GM18951 (cell line): ENCODE measurements around the gene TMEM150B.

Experiments used
- POLR2A ChIP-seq: IDR thresholded peaks from 4 replicates; pipeline ENCODE4 v1.6.1; 2011; ENCODE audit warnings: mild to moderate bottlenecking; ENCODE audit not compliant: insufficient read length, insufficient read depth; ENCODE audit errors: extremely low read depth
- in situ Hi-C: fragments of 300-500 bp; cut with MboI; formaldehyde crosslinking; loops from one replicate; pipeline ENCODE4 v1.12.0; 2022; ENCODE audit warnings: low sequenced_read_pairs, mixed read lengths, inconsistent platforms; ENCODE audit not compliant: unreplicated experiment

TMEM150B gene

DNA sequence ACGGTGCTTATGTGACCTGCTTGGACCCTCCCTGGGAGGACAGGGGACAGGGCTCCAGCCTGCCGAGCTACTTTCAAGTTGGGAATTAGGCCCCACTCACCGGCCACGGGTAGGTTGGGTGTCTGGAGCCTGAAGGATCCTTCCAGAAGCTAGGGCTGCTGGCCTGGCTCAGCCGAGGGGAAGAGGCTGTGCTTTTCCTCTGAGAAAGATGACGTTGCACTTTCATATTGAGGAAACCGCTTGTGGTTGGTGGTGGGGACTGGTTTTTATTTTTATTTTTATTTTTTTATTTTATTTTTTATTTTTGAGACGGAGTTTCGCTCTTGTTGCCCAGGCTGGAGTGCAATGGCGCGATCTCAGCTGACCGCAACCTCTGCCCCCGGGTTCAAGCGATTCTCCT is at the start of gene TMEM150B:
TMEM150B (minus strand) TSS at position 170 of the 400 bp plus-strand sequence. CDS start 4,305 bp downstream, outside the sequence.
- in situ Hi-C loops, result no loop called here

GRCh38 chr19:55373993-55374757 is 49.0 kb upstream of the TMEM150B start:
- TF ChIP-seq POLR2A, result no peak
- in situ Hi-C loops, result no loop called here

More for the DNA sequence above, at the start of gene TMEM150B:
- TF ChIP-seq POLR2A, result no peak

- no peak for TF ChIP-seq POLR2A
Observed at GRCh38 chr19:55373306-55373992, 48.3 kb upstream of the TMEM150B start.

GRCh38 chr19:55372316-55373081 is 47.4 kb upstream of the TMEM150B start:
- in situ Hi-C loops, result no loop called here
- TF ChIP-seq POLR2A, result no peak

More at GRCh38 chr19:55373306-55373992, 48.3 kb upstream of the TMEM150B start:
- in situ Hi-C loops, result no loop called here

GRCh38 chr19:55370305-55370988 is 45.3 kb upstream of the TMEM150B start, which contains the start of gene IL11:
TSS of gene IL11 (minus strand) at chr19:55370463. CDS start at chr19:55370310, 153 bp downstream.
- in situ Hi-C loops, result no loop called here
- no peak for TF ChIP-seq POLR2A

- in situ Hi-C loops, result no loop called here
- TF ChIP-seq POLR2A, result no peak
Observed at GRCh38 chr19:55369653-55370304, 44.6 kb upstream of the TMEM150B start.

DNA sequence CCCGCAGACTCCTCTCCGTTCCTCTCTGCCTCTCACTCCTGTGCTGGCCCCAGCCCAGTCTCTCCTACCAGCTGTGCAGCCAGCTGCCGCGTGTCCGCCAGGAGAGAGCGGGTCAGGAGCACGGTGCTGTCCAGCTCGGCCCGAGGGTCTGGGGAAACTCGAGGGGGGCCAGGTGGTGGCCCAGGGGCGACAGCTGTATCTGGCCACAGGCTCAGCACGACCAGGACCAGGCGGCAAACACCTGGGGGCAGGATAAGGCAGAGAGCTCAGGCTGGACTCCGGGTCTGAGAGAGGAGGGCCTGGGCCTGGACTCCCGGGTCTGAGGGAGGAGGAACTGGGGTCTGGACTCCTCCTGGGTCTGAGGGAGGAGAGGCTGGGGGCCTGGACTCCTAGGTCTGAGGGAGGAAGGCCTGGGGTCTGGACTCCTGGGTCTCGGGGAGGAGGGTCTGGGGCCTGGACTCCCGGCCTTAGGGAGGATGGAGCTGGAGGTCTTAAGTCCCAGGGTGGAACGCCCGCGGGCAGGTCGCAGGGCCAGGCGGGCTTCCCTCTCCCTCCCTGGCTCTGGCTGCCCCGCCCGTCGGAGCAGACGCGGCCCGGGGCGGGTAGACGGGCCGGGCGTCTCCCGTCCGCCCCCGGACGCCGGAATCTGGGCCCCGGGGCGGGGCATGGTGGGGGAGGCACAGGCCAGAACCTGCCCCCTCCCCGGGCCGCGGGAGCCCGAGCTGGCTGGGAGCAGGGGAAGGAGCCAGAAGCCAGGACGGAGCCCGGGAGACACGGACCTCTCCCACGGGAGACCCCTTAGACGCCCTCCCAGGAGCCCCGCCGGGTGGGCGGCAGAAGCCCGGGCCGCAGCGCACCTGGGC is 43.8 kb upstream of the TMEM150B start:
- no peak for TF ChIP-seq POLR2A
- in situ Hi-C loops, result no loop called here

GRCh38 chr19:55368106-55368505 is 43.0 kb upstream of the TMEM150B start:
- in situ Hi-C loops, result no loop called here
- no peak for TF ChIP-seq POLR2A

DNA sequence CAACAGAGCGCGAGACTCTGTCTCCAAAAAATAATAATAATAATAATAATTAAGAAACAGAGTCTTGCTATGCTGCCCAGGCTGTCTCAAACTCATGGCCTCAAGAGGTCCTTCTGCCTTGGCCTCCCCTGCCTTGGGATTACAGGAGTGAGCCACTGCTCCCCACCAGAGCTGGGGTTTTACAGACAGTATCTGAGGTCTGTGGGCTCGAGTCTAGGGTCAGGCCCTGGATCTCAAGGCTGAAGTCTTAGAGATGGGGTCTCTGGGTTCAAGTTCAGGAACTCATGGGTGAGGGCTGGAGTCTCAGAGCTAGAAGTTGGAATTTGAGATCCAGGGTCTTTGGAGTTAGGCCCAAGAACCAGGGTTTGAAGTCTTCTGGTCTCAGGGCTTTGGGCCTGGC is 41.6 kb upstream of the TMEM150B start:
- in situ Hi-C loops, result no loop called here
- no peak for TF ChIP-seq POLR2A

- no peak for TF ChIP-seq POLR2A
- in situ Hi-C loops, result no loop called here
Observed at GRCh38 chr19:55365964-55366363, 40.8 kb upstream of the TMEM150B start.

- in situ Hi-C loops, result no loop called here
- no peak for TF ChIP-seq POLR2A
Observed at GRCh38 chr19:55365245-55365644, 40.1 kb upstream of the TMEM150B start.
